HG03064 (cell line): Measurements from ENCODE around the gene CDCP2.
A peak's percentile ranks its signal among the peaks of the same experiment; 100 is the strongest.

Experiments
- ATAC-seq: cut with Tn5 transposase; IDR thresholded peaks from one replicate; pipeline ENCODE4 v1.9.1; 2021; ENCODE audit warnings: low read depth; ENCODE audit not compliant: unreplicated experiment

Gene CDCP2

DNA sequence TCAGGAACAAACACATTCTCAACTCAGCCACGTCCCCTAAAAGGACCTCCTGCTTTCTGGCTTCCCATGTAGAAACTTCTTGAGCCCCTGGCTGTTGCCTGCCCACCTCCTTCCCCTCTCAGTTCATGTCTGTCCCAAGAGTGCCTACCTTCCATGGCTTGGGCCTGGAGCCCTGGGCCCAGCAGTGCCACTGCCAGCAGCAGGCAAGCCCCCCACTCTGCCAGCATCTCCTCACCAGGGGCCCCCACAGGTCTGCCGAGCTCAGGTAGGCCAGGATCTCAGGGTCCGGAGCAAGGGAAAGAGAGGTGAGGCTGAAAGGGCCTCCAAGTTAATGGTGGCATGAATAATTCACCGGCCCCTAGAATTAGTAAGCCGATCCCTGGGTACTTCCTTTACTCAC, at the start of gene CDCP2:
TSS of gene CDCP2 (minus strand) at position 305 of the 400 bp plus-strand sequence. CDS start at position 227, 78 bp downstream.
- no peak for ATAC-seq

- ATAC-seq, result peak; percentile 9
Observed at GRCh38 chr1:54200519-54200997, 47.8 kb upstream of the CDCP2 start.

DNA sequence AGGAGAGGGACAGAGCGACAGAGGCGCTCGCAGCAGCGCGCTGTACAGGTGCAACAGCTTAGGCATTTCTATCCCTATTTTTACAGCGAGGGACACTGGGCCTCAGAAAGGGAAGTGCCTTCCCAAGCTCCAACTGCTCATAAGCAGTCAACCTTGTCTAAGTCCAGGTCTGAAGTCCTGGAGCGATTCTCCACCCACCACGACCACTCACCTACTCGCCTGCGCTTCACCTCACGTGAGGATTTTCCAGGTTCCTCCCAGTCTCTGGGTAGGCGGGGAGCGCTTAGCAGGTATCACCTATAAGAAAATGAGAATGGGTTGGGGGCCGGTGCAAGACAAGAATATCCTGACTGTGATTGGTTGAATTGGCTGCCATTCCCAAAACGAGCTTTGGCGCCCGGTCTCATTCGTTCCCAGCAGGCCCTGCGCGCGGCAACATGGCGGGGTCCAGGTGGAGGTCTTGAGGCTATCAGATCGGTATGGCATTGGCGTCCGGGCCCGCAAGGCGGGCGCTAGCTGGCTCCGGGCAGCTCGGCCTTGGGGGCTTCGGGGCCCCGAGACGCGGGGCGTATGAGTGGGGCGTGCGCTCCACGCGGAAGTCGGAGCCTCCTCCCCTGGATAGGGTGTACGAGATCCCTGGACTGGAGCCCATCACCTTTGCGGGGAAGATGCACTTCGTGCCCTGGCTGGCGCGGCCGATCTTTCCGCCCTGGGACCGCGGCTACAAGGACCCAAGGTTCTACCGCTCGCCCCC, 47.1 kb upstream of the CDCP2 start, which contains the start of the genes CYB5RL and MRPL37:
TSS of gene CYB5RL (minus strand) at position 266 of the 754 bp plus-strand sequence. CDS start 4,414 bp downstream, outside the sequence.
TSS of gene MRPL37 (plus strand) at position 403 of the 754 bp plus-strand sequence. CDS start at position 480, 77 bp downstream.
- ATAC-seq, result peak; percentile 96

- ATAC-seq, result no peak
Observed at GRCh38 chr1:54199151-54199764, 46.5 kb upstream of the CDCP2 start.

- ATAC-seq, result no peak
Observed at GRCh38 chr1:54193453-54193852, 40.7 kb upstream of the CDCP2 start.

DNA sequence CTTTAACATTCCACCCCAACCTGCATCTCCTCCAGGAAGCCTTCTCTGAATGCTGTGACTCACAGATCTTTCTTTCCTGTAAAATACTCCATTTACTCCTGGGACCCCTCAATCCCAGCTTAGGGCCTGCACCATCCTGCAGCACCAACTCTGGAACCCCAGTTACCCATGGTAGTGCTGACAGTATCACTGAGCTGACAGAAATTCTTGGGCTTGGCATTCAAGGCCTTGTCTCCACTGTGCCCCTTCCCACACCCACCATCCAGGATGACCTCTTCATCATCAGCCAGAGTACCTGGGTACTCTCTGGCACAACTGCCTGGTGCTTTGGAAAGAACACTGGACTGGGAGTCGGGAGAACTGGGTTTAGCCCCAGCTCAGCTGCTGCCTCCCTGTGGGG, 38.7 kb upstream of the CDCP2 start:
- ATAC-seq, result no peak

DNA sequence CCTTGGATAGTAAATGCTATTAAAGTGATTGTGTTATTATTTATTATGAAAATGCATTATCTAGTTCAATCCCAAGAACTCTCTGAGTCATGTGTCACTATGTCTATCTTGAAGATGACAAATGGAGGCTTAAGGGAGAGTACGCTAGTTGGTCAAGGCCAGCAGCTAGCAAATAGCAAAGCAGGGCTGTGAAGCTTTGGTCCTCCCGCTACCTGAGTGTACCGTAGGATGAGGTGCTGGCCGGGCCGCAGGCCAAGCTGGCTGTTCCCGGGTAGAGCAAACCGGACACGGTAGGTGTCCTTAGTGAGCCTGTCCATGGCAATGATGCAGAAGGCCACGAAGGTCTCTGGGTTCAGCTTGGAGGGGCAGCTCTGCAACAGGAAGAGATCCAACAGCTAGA, 37.7 kb upstream of the CDCP2 start:
- ATAC-seq, result no peak

DNA sequence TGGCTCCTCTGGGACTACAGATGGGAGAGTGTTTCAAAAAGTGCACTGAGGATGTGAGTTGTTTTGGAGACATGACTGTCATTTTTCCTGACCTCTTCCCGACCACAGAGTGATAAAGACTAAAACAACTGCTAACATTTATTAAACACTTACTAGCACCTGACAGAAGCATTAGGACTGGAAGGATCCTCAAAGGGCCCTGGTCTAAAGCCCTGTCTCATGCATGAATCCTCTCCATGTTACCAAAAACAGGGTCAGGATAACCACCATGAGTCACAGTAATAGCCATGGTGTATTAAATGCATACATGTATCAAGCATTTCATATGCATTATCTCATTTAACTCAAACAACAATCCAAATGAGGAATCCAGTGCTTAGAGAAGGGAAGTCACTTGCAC, 35.5 kb upstream of the CDCP2 start:
- ATAC-seq, result no peak

DNA sequence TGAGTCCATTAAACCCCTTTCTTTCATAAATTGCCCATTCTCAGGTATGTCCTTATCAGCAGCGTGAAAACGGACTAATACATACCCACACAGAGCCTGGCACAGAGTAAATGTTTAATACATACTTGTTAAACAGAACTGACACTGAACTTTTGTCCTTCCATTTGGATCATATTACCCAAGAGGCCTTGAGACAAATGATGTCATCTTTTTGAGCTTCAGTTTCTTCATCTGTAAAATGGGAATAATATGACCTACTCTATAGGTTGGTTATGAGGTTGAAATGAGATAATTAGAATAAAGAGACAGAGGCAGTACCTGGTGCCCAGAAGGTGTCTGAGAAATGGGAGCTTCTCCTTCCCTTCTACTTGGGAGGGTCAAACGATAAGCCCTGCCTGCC, 33.3 kb upstream of the CDCP2 start:
- no peak for ATAC-seq

DNA sequence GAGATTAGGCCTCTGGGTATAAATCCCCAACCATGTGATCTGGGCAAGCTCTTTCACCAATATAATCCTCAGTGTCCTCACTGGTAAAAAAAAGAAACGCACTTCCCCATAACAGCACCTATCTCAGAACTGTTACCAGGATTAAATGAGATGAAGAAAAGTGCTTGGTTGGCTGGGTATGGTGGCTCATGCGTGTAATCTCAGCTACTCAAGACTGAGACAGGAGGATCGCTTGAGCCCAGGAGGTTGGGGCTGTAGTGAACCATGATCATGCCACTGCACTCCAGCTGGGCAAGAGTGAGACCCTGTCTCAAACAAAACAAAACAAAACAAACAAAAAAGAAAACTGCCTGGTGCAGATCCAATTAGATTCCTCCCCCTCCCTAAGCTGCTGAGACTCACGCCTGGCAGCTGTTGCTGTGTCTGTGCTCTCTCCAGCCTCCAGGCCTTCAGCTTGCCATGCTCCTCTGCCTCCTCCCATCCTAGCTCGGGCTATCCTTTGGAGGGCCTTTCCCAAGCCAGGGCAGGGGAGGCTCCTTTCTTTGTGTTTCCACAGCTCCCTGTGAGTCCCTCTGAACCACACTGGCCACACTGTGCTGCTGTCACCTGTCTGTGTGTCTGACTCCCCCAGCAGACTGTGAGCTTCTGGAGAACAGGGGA, 28.0 kb upstream of the CDCP2 start:
- ATAC-seq, result no peak

- ATAC-seq, result no peak
Observed at GRCh38 chr1:54178296-54179070, 25.7 kb upstream of the CDCP2 start.

DNA sequence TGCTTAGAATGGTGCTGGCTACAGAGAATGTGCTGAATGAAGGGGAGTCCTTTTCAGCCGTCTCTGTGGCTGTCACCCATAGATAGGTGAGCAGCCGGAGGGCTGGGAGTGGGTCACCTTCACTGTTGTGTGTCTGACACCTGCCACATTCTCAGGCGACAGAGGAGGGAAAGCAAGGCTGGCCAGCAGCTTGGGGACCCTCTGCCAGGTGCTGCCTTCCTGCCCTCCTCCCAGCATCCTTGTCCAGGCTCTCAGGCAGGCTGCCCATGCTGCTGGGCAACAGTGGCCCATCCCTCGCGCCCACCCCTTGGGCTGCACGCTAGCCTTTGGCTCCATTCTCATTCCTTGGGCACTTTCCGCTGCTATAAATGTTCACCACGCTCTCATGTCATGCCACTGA, 24.9 kb upstream of the CDCP2 start:
- no peak for ATAC-seq

DNA sequence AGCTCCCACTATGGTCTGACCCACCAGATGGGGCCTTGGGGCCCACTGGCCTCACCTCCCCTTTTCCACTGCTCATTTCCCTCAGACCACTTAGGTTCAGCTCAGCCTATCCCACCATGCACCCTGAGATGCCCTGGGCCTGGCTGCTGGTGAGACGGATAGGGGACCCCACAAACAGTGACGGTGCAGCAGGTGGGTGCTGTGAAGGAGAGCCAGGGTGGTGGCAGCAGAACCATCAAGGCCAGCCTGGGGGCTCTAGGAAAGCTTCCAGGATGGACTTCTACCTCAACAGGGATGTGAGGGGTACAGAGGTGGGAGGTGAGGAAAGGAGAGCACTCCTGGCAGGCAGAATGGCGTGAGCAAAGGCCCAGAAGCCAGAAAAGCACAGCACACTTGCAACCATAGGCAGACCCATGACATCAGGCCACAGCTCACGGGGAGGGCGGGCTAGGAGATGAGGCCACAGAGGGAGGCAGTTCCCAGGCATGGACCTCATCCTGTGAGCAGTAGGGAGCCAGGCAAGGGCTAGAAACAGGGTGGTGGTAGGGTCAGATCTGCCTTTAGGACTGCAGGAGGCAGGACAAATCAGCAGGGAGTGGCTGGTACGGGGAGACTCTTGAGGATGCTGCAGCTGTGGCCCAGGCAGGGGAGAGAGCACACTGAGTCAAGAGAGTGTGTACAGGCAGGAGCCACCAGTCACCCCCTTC, 24.0 kb upstream of the CDCP2 start:
- ATAC-seq, result no peak

- ATAC-seq, result no peak
Observed at GRCh38 chr1:54174106-54174505, 21.3 kb upstream of the CDCP2 start.

GRCh38 chr1:54173681-54174080, 20.9 kb upstream of the CDCP2 start:
- no peak for ATAC-seq

- no peak for ATAC-seq
Observed at GRCh38 chr1:54172614-54173599, 20.1 kb upstream of the CDCP2 start.

- no peak for ATAC-seq
Observed at GRCh38 chr1:54171606-54172005, 18.8 kb upstream of the CDCP2 start.

- no peak for ATAC-seq
Observed at GRCh38 chr1:54171016-54171415, 18.2 kb upstream of the CDCP2 start.

GRCh38 chr1:54169068-54169467, 16.3 kb upstream of the CDCP2 start:
- no peak for ATAC-seq
